HG02623 (cell line): ENCODE measurements around the gene GRXCR2.
"Not testable (repeated sequence)": the region's sequence is repeated elsewhere in the genome, so short reads cannot be mapped to it uniquely, and the experiment has no call there.

ENCODE experiments used
- ATAC-seq: cut with Tn5 transposase; IDR thresholded peaks from one replicate; pipeline ENCODE4 v1.9.1; 2021; ENCODE audit warnings: moderate library complexity; ENCODE audit not compliant: unreplicated experiment

GRXCR2 gene

GRCh38 chr5:145872914-145873313 is at the start of gene GRXCR2:
GRXCR2 (minus strand) TSS chr5:145873014; CDS start chr5:145872968, 46 bp downstream.
- no peak for ATAC-seq

GRCh38 chr5:145922059-145922458 is 49.2 kb upstream of the GRXCR2 start:
- ATAC-seq, result no peak

- no peak for ATAC-seq
These were observed 48.4 kb upstream of the GRXCR2 start for GRCh38 chr5:145921211-145921610.

- no peak for ATAC-seq
These were observed 47.9 kb upstream of the GRXCR2 start for GRCh38 chr5:145920542-145921210.

- no peak for ATAC-seq
These were observed 46.6 kb upstream of the GRXCR2 start for GRCh38 chr5:145919413-145919812.

GRCh38 chr5:145918397-145918796 is 45.6 kb upstream of the GRXCR2 start:
- ATAC-seq, result no peak

GRCh38 chr5:145917288-145917687 is 44.5 kb upstream of the GRXCR2 start:
- no peak for ATAC-seq

GRCh38 chr5:145915970-145916638 is 43.3 kb upstream of the GRXCR2 start:
- no peak for ATAC-seq

GRCh38 chr5:145913701-145914100 is 40.9 kb upstream of the GRXCR2 start:
- ATAC-seq, result no peak

- ATAC-seq, result no peak
These were observed 39.8 kb upstream of the GRXCR2 start for GRCh38 chr5:145912594-145912993.

- ATAC-seq, result no peak
These were observed 39.2 kb upstream of the GRXCR2 start for GRCh38 chr5:145912019-145912418.

- ATAC-seq, result no peak
These were observed 38.4 kb upstream of the GRXCR2 start for GRCh38 chr5:145911164-145911563.

GRCh38 chr5:145908206-145908960 is 35.6 kb upstream of the GRXCR2 start:
- ATAC-seq, result no peak

GRCh38 chr5:145906401-145906800 is 33.6 kb upstream of the GRXCR2 start:
- no peak for ATAC-seq

- no peak for ATAC-seq
These were observed 31.9 kb upstream of the GRXCR2 start for GRCh38 chr5:145904743-145905142.

- no peak for ATAC-seq
These were observed 31.1 kb upstream of the GRXCR2 start for GRCh38 chr5:145903867-145904266.

- no peak for ATAC-seq
These were observed 30.3 kb upstream of the GRXCR2 start for GRCh38 chr5:145903113-145903512.

GRCh38 chr5:145902421-145902820 is 29.6 kb upstream of the GRXCR2 start:
- ATAC-seq, result no peak

- ATAC-seq, result no peak
These were observed 25.4 kb upstream of the GRXCR2 start for GRCh38 chr5:145898171-145898570.

GRCh38 chr5:145891378-145891777 is 18.6 kb upstream of the GRXCR2 start:
- not testable (repeated sequence) for ATAC-seq

- ATAC-seq, result no peak
These were observed 16.8 kb upstream of the GRXCR2 start for GRCh38 chr5:145889611-145890010.
